Ovary (tissue), 3 donors: ENCODE measurements around the gene ADAMTS4.

Experiments used
- EP300 ChIP-seq: sonication (generic); formaldehyde crosslinking; IDR thresholded peaks from one replicate; pipeline ENCODE4 v1.6.1; 2017; ENCODE audit warnings: antibody characterized with exemption
- POLR2A ChIP-seq: fragments of 450-650 bp; IDR thresholded peaks from one replicate; pipeline ENCODE4 v1.6.1; 2017; ENCODE audit warnings: antibody characterized with exemption, mild to moderate bottlenecking, moderate library complexity
- TF ChIP-seq, protein P1 (sequence below), 3 donors: fragments of 450-650 bp in 2 of 3; fragments of 200-600 bp in 1 of 3; IDR thresholded peaks; one replicate each; pipeline versions ENCODE4 v1.5.1 to v1.8.0; 2016 to 2022; ENCODE audit warnings: antibody characterized with exemption in 3 of 3, mild to moderate bottlenecking in 1 of 3
- donor health status: DM: no; HTN: no; CAD: no.

DNA sequence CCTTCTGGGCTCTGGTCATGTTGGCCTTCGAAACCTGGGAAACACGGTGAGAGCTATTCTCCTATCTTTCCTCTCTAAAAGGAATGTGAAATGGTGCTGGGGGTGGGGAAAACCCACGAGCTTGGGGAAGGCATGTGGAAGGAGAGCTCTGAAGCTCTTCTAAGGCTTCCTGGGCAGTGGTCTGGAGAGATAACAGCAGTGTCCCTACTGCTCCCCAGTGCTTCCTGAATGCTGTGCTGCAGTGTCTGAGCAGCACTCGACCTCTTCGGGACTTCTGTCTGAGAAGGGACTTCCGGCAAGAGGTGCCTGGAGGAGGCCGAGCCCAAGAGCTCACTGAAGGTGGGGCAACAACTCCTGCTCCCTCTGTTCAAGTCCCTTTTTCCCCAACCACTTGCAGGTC lies 36.8 kb downstream of the ADAMTS4 start:
- no peak for TF ChIP-seq POLR2A
- TF ChIP-seq, protein P1, sequence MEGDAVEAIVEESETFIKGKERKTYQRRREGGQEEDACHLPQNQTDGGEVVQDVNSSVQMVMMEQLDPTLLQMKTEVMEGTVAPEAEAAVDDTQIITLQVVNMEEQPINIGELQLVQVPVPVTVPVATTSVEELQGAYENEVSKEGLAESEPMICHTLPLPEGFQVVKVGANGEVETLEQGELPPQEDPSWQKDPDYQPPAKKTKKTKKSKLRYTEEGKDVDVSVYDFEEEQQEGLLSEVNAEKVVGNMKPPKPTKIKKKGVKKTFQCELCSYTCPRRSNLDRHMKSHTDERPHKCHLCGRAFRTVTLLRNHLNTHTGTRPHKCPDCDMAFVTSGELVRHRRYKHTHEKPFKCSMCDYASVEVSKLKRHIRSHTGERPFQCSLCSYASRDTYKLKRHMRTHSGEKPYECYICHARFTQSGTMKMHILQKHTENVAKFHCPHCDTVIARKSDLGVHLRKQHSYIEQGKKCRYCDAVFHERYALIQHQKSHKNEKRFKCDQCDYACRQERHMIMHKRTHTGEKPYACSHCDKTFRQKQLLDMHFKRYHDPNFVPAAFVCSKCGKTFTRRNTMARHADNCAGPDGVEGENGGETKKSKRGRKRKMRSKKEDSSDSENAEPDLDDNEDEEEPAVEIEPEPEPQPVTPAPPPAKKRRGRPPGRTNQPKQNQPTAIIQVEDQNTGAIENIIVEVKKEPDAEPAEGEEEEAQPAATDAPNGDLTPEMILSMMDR (IDR thresholded peaks at IDR 0.05): no peak
- no peak for TF ChIP-seq EP300
